COR-L47 (cell line): ENCODE results near the gene FAM78A.
"Not testable (repeated sequence)": the region's sequence is repeated elsewhere in the genome, so short reads cannot be mapped to it uniquely, and the experiment has no call there.

Experiments used
- DNase-seq: peaks from one replicate; lab custom pipeline; 2025; lab: John Stamatoyannopoulos, UW

FAM78A gene

DNA sequence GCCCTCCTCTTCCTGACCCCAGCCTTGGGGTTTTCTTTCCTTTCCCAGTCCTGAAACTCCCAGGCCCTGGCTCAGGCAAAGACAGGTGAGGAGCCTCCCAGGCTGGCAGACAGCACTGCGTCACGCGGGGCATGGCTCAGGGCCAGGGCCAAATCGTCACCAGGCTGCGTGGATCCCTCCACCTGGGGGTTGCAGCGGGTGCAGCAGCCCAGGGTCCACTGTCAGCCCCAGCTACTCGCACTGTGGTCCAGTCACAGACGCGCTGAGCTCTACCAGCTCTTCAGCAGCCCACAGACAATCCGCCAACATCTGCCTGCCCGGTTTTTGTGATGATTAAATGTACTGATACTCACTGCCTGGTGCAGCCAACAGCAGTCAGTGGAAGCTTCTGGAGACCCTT, 12.1 kb downstream of the FAM78A start:
- DNase-seq: peak; percentile 11

DNA sequence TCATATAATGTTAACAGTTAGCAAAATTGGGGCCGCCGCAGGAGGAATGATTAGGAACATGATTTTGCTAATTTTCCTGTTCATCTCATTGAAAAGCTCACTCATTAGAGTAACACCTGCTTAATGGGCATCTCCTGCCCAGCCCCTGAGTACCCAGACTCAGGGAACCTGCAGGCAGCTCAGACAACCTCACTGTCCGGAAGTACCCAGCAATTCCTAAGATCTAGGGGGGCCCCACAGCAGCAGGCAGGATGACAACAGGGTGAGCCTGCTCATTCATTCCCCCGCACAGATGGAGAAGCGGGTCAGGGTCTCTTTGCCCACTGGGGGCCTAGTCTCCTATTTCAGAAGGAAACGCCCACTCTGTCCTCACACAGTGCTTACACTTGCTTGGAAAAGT, 12.6 kb downstream of the FAM78A start:
- no peak for DNase-seq

DNA sequence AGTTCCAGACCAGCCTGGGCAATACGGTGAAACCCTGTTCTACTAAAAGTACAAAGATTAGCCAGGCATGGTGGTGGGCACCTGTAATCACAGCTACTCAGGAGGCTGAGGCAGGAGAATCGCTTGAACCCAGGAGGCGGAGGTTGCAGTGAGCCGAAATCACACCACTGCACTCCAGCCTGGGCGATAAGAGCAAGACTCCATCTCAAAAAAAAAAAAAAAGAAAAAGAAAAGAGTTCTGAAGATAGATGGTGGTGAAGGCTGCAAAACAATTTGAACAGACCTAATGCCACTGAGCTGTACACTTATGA, 13.3 kb downstream of the FAM78A start:
- DNase-seq: not testable (repeated sequence)

DNA sequence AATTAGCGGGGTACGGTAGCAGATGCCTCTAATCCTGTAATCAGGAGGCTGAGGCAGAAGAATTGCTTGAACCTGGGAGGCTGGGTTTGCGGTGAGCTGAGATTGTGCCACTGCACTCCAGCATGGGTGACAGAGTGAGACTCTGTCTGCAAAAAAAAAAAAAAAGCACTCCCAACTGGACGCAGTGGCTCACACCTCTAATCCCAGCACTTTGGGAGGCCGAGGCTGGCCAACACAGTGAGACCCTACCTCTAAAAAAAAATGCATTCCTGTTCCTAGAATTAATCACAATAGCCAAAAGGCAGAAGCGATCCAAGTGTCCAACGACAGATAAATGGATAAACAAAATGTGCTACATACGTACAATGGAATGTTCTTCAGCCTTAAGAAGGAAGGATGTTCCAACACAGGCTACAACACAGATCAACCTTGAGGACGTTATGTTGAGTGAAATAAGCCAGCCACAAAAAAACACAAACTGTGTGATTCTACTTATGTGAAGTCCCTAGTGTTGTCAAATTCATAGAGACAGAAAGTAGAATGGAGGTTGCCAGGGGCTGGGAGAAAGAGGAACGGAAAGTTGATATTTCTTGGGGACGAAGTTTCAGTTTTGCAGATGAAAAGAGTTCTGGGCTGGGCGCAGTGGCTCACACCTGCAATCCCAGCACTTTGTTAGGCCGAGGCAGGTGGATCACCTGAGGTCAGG, 13.8 kb downstream of the FAM78A start:
- no peak for DNase-seq

DNA sequence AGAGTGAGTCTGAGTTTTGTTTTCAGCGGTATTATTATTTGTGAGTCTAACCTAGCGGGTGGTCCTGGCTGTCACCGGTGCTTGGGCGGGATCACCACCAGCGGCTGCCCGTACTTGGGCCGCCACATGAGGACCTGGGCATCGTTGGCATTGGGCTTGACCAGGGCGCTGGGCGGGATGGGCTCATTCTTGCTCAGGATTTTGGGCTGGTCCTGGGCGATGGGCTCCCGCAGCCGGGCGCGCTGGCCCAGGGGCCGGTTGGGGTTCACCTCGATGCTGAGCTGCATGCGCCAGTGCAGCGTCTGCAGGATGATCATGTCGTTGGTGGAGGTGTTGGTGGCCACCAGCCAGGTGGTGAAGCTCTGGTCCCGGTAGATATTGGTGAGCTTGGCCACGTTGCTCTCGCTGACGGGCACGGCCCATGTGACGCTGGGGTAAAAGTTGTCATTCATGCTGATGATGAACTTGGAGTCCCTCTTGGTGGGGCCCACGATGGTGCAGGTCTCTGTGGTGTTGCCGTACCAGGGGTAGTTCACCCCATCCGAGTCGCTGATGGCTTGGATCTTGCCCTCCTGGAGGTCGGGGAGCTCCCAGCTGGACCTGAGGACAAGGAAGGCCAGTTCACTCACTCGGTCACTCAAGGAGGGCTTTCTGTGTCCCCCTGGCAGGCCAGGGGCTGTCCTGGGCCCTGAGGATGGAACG, 15.4 kb downstream of the FAM78A start:
- DNase-seq: no peak

DNA sequence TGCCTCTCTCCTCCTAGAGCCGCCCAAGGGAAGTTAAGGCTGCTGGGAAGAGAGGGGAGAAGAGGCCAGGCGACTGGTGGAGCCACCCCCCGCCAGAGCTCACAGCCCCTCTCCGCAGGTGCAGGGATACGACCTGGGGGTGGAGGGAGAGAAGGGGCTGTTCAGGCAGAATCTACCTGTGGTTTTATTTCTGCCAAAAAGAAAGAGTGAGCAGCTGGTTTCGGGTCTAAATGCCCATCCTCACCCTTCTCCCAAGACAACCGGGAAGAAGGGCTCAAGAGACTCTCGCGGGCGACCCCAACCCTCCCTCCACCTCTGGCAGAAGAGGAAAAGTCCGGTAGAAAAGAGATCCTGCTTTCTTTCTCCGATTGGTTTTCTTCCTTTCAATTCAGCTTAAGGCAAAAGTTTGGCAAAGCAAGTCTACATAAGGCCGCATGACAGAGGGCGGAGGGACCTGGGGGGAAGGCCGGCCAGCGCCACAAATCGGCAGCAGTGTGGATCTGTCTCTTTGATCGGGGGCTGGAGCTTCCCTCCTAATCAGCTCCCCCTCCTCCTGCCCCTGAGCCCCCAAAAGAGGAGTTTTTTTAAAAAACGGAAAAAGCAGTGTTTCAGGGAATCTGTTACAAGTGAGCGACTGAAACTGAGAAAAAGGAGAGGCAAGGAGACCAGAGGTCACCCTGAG, 16.3 kb downstream of the FAM78A start:
- DNase-seq: no peak

DNA sequence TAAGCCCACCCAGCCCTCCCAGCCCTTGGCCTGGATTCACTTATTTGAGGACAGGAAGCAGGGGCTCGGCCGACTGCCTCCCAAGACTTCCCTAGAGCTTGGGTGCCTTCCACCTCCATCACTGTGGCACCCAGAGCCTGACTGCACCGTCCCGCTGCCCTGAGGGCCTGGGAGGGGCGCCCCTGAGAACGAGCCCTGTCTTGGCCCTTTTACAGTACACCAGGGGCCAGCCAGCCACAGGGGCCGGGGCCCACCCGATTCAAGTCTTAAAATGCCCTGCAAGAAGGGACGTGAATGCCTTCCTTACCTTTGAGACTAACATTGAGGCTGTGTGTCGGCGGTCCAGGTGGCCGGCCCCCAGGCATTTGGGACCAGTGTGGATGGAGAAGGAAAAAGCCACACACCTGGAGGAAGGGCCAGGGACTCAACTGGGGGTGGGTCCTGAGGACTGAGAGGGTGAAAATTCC, 16.8 kb downstream of the FAM78A start:
- no peak for DNase-seq

DNA sequence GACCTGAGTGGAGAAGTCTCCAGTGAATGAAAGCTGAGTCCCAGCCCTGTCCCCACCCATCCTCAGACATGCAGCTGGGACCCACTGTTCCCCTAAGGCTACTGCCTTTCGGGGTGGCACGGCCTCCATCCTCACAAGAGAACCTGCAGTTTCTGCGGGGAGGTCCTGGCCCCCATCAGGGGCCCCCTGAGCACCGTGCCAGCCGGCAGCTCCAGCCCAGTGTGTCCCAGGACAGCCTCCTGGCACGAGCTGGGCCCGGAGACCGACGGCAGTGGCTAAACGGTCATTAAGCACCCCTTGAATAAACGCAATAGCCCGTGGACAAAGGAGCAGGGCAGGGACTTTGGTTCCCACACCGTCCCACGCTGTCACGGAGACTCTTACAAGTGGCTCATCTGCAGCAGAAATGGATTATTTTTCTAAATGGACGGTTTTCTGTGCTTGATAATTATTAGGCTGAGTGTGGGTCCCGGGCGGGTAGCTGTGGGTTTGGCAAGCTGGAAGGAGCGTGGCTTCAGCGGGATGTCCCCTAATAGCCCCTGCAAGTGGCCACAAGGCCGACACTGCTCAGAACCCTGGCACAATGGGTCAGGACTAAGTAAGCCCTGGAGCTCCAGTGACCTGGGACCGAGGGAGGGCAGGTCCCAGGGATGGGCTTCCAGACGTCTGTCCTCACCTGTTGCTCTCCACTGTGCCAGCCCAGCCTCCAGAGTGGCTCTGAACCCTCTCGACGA, 17.4 kb downstream of the FAM78A start:
- no peak for DNase-seq

DNA sequence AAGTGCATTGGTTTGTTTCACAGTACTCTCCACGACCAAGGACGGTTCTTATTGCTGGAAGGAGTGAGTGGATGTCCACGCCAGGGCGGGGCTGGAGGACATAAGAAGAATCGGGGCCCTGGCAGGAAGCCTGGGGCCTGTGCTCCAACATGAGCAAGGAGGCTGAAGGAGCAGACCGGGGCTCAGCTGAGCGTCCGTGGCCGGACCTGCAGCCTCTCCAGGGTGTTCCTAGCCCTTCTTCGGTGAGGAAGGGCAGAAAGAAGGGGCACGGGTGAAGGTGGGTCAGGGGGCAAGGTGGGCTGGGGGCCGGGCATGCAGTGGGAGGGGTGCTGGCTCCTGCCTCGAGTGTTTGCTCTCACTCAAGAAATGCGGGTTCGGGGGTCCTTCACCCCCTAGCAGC, 18.1 kb downstream of the FAM78A start:
- no peak for DNase-seq

DNA sequence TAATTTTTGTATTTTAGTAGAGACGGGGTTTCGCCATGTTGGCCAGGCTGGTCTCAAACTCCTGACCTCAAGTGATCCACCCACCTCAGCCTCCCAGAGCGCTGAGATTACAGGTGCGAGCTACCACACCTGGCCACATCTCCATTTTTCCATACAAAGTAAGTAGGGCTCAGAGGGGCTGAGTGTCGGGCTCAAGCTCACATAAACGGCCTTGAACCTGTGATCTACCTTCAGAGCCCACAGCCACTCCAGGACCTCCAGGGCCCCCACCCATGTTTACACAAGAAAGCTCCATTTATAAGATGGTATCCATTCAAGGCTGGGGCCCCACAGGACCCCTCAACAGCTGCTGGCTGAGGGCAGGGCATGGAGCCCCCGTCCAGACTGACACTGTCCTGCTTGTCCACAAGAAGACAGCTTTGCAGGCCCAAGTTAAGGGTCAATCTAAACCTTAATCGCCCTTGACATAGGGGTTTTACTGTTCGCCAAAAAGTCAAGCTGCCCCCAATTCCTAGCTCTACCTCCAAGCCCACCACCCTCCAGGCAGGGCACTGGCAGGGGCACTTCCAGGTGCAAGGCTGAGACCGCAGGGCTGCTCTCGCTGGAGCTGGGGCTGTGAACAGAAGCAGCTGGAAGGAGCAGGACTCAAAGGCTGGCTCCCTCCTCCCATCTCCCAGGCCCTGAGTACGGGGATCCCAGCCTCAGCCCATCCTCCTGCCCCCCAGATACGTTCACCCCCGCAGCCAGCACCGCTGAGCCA, 18.9 kb downstream of the FAM78A start:
- DNase-seq: no peak

DNA sequence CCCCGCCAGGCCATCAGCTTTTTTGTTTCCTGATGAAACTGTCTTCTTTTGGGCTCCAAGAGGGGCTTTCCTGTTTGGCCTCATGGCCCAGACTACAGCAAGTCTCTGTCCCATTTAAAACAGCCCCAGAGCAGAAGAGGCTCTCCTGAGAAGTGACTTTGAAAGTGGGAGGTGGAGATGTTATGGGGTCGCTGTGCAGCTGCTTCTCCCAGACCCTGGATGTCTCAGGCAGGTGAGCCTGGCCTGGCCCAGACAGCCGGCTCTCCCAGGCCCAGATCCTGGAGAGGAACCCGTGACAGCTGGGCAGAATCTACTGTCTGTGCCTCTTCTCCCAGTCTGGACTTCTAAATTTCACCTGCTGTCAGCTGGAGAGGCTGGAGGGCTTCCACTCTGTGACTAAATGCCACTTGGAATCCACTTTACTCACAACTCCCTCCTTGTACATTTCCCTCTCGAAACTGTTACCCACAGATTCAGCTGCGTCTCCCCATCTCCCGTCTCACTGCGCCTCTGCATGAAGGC, 20.6 kb downstream of the FAM78A start:
- no peak for DNase-seq

DNA sequence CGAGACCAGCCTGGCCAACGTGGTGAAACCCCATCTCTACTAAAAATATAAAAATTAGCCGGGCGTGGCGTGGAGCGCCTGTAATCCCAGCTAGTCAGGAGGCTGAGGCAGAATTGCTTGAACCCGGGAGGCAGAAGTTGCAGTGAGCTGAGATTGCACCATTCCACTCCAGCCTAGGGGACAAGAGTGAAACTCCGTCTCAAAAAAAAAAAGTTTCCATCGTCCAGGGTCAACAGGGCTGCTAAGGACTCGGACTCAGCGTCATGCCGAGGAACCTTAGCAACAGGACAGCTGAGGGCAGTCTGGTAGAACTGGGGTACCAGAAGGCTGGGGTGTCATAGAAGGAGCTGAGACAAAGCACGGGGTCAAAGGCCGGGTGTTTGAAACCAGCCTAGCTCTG, 21.7 kb downstream of the FAM78A start:
- DNase-seq: no peak

DNA sequence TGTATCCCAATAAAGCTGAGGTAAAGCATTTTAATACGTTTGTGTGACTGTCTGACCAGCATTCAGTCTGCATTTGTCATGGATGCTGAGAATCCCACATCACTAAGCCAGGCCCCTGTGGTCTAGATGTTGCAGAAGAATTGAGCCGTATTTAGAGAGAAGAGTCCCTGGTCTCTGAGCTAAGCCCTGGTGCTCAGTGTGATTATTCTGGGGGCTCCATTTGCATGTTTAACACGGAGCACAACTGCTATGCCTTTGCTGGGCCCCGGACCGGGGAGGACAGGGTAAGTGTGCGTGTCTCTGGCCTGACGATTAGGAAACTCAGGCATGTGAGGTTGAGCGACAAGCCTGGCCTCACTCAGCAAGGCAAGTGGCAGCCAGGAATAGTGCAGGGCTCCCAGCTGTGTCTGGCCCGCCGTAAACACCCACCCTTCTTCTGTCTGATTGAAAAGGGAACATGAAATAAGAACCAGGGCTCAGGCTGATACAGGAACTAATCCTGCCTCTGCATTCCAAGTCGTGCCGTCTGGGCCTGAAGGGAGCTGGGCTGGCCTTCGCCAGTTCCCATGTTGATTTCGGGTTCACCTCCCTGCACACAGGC, 22.3 kb downstream of the FAM78A start:
- DNase-seq: no peak

DNA sequence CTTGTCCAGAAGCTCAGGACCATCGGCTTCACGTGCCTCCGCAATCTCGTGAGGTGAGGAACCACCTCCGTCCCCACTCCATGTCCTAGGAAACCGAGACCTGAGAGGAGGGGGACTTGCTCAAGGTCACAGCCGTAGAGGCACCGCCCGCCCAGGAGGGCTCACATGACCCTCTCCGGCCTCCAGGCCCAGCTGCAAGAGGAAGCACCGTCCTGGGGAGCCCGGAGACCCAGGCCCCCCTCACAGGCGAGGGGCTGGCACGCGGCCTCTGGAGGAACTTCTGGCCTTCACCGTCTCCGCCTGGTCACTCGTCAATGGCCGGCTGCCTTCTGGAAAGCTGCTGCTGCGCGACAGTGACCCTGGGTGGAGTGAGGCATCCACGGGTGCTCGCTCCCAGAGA, 24.2 kb downstream of the FAM78A start:
- no peak for DNase-seq

DNA sequence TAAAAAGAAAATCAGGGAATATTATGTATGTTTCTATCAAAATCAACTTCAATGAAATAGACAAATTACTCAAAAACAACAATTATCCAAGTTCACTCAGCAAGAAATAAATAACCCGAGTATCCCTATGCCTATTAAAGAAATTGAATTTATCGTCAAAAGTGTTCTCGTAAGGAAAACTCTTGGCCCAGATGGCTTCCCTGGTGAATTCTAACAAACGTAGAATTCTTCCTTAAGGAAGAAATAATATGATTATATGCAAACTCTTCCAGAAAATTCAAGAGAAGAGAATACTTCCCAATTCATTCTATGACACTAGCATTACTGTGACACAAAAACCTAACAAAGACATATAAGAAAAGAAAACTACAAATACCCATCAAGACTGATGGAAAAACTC, 29.7 kb downstream of the FAM78A start:
- DNase-seq: no peak

DNA sequence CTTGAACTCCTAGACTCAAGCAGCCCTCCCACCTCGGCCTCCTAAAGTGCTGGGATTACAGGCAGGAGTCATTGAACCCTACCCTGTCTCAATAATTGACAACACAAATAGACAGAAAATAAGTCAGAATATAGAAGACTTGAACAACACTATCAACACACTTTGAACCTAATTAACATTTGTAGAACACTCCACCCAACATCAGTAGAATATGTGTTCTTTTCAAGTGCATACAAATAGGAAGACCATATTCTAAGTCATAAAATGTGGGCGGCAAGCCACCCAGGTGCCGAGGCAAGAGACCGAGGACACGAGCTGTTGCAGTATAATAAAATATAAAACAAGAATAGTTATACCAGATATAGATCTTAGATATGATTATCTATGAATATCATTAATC, 32.0 kb downstream of the FAM78A start:
- DNase-seq: not testable (repeated sequence)

DNA sequence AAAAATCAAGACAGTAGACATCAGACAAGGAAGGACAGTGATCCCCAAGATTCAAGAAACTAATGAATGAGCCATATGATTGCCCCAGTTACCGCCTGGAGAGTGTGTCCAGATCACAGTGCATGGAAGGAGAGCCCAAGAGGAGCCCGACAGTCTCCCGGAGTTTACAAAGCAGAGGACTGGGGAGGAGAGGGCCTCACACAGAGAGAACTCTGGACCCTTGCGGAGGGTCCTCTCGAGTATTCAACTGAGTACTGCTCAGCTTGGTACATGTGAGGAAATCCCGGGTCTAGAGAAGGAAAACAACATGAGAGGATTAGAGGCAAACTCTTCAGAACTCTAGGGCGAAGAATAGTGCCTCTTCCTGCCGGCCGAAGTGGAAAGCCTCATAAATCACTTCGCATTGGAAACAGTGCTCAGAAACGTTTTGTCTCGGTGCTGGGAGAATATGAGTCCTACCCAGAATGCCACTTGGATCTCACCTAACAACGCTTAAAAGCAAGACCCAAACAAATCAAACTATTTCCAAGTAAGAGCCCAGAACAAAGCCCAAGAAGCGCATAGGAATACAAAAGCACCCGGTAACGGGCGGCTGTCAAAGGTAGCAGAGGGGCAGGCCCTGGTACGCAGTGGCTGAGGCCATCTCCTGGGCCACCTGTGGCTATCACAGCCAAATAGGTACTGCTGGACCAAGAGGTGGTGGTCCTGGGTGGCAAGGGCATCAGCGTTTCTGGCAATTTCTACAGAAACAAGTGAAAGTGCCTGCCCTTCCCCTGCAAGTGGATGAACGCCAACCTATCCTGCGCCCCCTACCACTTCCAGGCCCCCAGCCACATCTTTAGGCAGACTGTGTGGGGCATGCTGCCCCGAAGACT, 36.0 kb downstream of the FAM78A start:
- no peak for DNase-seq

DNA sequence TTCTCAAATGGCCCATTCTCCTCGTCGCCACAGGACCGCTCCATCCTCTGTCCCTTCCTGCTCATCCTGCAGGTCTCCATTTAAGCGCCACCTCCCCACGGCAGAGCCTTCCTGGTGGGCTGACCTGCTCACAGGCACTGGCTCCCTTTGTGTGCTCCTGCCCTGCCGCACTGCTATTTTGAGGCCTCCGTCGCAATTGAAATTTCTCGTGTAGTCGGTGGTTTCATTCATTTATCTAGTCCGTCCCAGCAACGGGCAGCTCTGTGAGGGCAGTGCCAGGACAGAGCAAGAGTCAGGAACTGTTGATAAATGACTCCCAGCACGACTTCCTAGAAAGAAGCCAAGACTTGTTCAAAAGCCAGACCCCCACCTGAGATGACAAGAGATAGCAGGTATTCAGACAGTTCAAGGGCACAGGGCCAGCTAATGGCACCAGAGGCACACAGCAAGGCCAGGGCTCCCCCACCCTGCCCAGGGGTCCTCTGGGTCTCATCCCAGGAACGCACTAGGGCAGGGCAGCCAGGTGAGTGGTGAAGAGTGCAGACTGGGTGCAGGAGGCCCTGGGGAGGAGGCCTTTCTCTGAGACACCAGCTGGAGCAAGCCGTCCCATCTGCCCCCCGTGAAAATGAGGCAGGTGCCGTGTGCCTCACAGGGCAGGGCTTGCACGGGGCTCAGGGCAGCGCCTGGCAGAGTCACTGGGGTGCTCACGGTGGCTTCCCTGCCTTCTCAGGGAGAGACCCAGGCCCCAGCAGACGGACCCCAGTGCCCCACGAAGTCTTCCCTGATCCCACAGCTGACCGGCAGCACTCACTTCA, 36.9 kb downstream of the FAM78A start:
- no peak for DNase-seq

DNA sequence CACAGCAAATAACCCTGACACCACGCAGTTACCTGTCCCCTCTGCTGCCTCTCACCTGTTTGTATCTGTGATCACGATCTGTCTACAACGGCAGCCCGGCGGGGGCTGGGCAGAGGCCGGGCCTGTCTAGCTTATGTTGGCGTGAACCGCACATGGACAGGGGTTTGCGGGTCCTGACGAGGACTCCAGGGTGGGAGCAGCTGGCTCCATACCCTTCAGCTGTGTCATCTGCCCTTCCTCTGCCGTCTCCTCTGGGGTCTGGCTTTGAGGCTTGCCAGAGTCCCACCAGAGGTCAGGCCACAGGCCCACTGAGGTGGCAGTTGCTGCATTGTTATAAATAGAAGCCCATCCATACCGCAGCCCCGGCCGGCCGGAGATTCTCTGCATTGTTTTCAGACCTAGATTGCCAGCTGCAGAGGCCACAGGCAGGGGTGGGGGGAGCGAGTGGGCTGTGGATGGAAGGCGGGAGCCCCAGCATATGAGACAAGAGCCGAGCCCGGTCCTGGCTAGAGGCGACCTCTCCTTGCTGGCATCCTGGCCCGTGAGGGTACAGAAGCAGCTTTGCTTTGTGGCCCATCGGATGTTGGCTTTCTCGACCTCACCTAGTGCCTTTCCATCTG, 37.8 kb downstream of the FAM78A start:
- no peak for DNase-seq
